Right lobe of liver (tissue), 4 donors: ENCODE results near the gene KIRREL3.

Experiments used
- CTCF ChIP-seq, 4 donors: fragments of 200-600 bp in 3 of 4; fragments of 450-650 bp in 1 of 4; IDR thresholded peaks; one replicate each; pipeline versions ENCODE4 v1.5.1 to v1.8.0; 2016 to 2022; ENCODE audit warnings: antibody characterized with exemption in 4 of 4, mild to moderate bottlenecking in 2 of 4
- POLR2A ChIP-seq: fragments of 450-650 bp; IDR thresholded peaks from one replicate; pipeline ENCODE4 v1.6.1; 2017; ENCODE audit warnings: antibody characterized with exemption, mild to moderate bottlenecking
- donor health status: DM: no; HTN: no; CAD: no.
- donor health status: DM: no; HTN: no; CAD: no.
- donor health status: DM: no; HTN: yes; CAD: no.

- TF ChIP-seq POLR2A (no peak), CTCF (IDR thresholded peaks at IDR 0.05) (no peak)
Measured at GRCh38 chr11:126578426-126578825, 422.1 kb downstream of the KIRREL3 start.
